ENCODE measurements around the gene CIDEB. TPM values are rescaled to one million over a fixed set of nuclear protein-coding genes. Genes with fewer than 3 reads are reported as not detected.

Gene CIDEB
- total RNA-seq, 3 donors from 2014 or later (not counting 1 experiment from before 2014, with no cell fraction given): 40.0 to 59.6 (median 46.6) TPM

GRCh38 chr14:24269368-24269767 lies 38.4 kb downstream of the CIDEB start:
- no peaks in the 10 kb centered on the region for H3K9me3 ChIP-seq (ENCODE audit: control insufficient read depth, insufficient read depth, low read length)
- peaks cover 23% of the 10 kb centered on the region for H3K4me1 ChIP-seq (ENCODE audit: control insufficient read depth, insufficient read depth, low read length)
- H3K4me3 ChIP-seq (ENCODE audit: low read length): no peak overlapping the region
- H3K27me3 ChIP-seq (ENCODE audit: control insufficient read depth, insufficient read depth, low read length): no peaks in the 10 kb centered on the region
- intact Hi-C loops (cut with micrococcal nuclease): no loop called here
- no peak for DNase-seq
- Mint-ChIP-seq H3K36me3 (peaks cover 11% of the 10 kb centered on the region), H3K27ac (peak overlapping the region in 1 of 2 donors; percentile 47), H3K4me3 (peak overlapping the region; percentile 40), H3K9me3 (no peaks in the 10 kb centered on the region), H3K27me3 (ENCODE audit: low read depth in 2 of 2) (no peaks in the 10 kb centered on the region), H3K4me1 (peaks cover 25 to 30% of the 10 kb centered on the region in 2 donors)
- 96% methylated on average over 8 of the region's 8 CpGs for WGBS (ENCODE audit: insufficient coverage)
- no peak overlapping the region for H3K27ac ChIP-seq (ENCODE audit: low read length)
- TF ChIP-seq, protein P1, sequence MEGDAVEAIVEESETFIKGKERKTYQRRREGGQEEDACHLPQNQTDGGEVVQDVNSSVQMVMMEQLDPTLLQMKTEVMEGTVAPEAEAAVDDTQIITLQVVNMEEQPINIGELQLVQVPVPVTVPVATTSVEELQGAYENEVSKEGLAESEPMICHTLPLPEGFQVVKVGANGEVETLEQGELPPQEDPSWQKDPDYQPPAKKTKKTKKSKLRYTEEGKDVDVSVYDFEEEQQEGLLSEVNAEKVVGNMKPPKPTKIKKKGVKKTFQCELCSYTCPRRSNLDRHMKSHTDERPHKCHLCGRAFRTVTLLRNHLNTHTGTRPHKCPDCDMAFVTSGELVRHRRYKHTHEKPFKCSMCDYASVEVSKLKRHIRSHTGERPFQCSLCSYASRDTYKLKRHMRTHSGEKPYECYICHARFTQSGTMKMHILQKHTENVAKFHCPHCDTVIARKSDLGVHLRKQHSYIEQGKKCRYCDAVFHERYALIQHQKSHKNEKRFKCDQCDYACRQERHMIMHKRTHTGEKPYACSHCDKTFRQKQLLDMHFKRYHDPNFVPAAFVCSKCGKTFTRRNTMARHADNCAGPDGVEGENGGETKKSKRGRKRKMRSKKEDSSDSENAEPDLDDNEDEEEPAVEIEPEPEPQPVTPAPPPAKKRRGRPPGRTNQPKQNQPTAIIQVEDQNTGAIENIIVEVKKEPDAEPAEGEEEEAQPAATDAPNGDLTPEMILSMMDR (IDR thresholded peaks at IDR 0.05): no peak
- ATAC-seq: no peak
- peaks cover 29% of the 10 kb centered on the region for H3K36me3 ChIP-seq (ENCODE audit: control insufficient read depth, insufficient read depth, low read length)

DNA sequence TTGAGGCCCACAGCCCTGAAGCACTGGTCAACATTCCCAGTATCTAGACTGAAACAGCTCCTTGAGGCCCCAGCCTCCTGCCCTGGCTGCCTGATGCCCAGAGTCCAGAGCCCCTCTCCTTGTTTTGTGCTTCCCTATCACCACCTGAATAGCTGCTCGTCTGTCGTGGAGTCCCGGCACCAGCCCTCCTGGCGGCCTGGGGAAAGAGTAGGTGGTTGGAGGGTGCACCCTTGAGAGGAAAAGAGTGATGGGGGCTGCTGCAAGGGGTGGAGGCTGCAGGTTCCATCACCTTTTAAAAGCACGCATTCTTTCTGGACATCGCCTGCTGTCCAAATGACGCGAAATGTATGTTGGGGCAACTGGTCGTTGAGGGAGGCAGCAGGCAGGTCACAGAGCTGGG lies 39.6 kb downstream of the CIDEB start:
- Mint-ChIP-seq H3K4me3 (no peak overlapping the region), H3K9me3 (no peaks in the 10 kb centered on the region), H3K27ac (no peak overlapping the region), H3K36me3 (peaks cover 11% of the 10 kb centered on the region), H3K27me3 (ENCODE audit: low read depth in 2 of 2) (no peaks in the 10 kb centered on the region), H3K4me1 (peaks cover 25 to 30% of the 10 kb centered on the region in 2 donors)
- no peaks in the 10 kb centered on the region for H3K9me3 ChIP-seq (ENCODE audit: control insufficient read depth, insufficient read depth, low read length)
- H3K4me1 ChIP-seq (ENCODE audit: control insufficient read depth, insufficient read depth, low read length): peaks cover 15% of the 10 kb centered on the region
- no peak for DNase-seq
- intact Hi-C loops (cut with micrococcal nuclease): no loop called here
- H3K4me3 ChIP-seq (ENCODE audit: low read length): no peak overlapping the region
- no peak for ATAC-seq
- WGBS (ENCODE audit: insufficient coverage): 98% methylated on average over 9 of the region's 9 CpGs
- peaks cover 29% of the 10 kb centered on the region for H3K36me3 ChIP-seq (ENCODE audit: control insufficient read depth, insufficient read depth, low read length)
- TF ChIP-seq, protein P1 (IDR thresholded peaks at IDR 0.05): no peak
- no peaks in the 10 kb centered on the region for H3K27me3 ChIP-seq (ENCODE audit: control insufficient read depth, insufficient read depth, low read length)
- no peak overlapping the region for H3K27ac ChIP-seq (ENCODE audit: low read length)

DNA sequence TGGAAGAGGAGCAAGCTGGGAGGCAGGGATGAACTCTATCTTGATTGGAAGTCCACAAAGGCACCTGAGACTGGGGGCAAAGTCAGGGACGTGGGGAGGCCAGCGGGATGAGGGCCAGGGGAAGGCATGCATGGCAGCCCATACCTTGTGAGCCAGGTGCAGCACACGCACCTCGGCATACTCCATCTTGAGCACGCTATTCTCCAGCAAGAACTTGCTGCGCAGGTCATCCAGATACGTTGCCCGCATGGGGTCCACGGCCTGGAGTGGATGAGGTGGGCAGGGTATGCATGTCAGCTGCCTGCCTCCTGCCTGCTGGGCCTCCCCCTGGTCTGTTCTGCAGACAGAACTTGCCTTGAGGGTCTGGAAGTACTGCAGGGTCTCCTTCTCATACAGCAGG lies 40.3 kb downstream of the CIDEB start:
- H3K27me3 ChIP-seq (ENCODE audit: control insufficient read depth, insufficient read depth, low read length): no peaks in the 10 kb centered on the region
- Mint-ChIP-seq H3K27ac (peak overlapping the region in 1 of 2 donors; percentile 6), H3K9me3 (no peaks in the 10 kb centered on the region), H3K4me1 (peaks cover 20 to 24% of the 10 kb centered on the region in 2 donors), H3K36me3 (peaks cover 11% of the 10 kb centered on the region), H3K4me3 (peak overlapping the region; percentile 3), H3K27me3 (ENCODE audit: low read depth in 2 of 2) (no peaks in the 10 kb centered on the region)
- peaks cover 29% of the 10 kb centered on the region for H3K36me3 ChIP-seq (ENCODE audit: control insufficient read depth, insufficient read depth, low read length)
- intact Hi-C loops (cut with micrococcal nuclease): no loop called here
- H3K4me3 ChIP-seq (ENCODE audit: low read length): no peak overlapping the region
- H3K27ac ChIP-seq (ENCODE audit: low read length): no peak overlapping the region
- ATAC-seq (no peak), DNase-seq (no peak)
- H3K4me1 ChIP-seq (ENCODE audit: control insufficient read depth, insufficient read depth, low read length): peaks cover 14% of the 10 kb centered on the region
- TF ChIP-seq, protein P1 (IDR thresholded peaks at IDR 0.05): no peak
- WGBS (ENCODE audit: insufficient coverage): over 99% methylated on average over 9 of the region's 9 CpGs
- H3K9me3 ChIP-seq (ENCODE audit: control insufficient read depth, insufficient read depth, low read length): no peaks in the 10 kb centered on the region

Measured in natural killer cell (primary cell).